ENCODE measurements around the gene PIEZO2.

DNA sequence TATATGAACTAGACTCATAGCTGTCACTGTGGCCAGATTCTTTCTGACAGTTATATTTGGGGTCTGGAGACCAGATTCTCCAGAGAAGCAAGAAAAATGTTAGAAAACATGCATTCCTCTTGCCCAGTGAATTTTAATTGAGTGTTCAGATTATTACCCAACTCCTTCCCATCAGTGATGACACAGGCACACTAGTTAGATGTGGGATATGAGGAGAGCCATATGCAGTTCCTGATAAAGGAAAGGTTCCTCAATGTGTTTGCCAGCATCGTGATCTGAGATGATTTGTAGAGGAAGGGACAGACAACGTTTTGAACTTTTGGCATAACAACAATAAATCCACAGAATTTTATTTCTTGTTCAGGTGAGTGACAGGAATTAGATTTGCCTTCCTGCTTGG is 308.6 kb downstream of the PIEZO2 start:
- no peak for TF ChIP-seq EP300 (IDR thresholded peaks at IDR 0.05)
- TF ChIP-seq, protein P1, sequence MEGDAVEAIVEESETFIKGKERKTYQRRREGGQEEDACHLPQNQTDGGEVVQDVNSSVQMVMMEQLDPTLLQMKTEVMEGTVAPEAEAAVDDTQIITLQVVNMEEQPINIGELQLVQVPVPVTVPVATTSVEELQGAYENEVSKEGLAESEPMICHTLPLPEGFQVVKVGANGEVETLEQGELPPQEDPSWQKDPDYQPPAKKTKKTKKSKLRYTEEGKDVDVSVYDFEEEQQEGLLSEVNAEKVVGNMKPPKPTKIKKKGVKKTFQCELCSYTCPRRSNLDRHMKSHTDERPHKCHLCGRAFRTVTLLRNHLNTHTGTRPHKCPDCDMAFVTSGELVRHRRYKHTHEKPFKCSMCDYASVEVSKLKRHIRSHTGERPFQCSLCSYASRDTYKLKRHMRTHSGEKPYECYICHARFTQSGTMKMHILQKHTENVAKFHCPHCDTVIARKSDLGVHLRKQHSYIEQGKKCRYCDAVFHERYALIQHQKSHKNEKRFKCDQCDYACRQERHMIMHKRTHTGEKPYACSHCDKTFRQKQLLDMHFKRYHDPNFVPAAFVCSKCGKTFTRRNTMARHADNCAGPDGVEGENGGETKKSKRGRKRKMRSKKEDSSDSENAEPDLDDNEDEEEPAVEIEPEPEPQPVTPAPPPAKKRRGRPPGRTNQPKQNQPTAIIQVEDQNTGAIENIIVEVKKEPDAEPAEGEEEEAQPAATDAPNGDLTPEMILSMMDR (IDR thresholded peaks at IDR 0.05), result no peak
- TF ChIP-seq POLR2A (IDR thresholded peaks at IDR 0.05), result no peak

Data from ovary (tissue), 3 donors.